HG02623 (cell line): ENCODE data around the gene MEG3.
"Not testable (repeated sequence)": the region's sequence is repeated elsewhere in the genome, so short reads cannot be mapped to it uniquely, and the experiment has no call there.

Experiments used
- ATAC-seq: cut with Tn5 transposase; IDR thresholded peaks from one replicate; pipeline ENCODE4 v1.9.1; 2021; ENCODE audit warnings: moderate library complexity; ENCODE audit not compliant: unreplicated experiment

Gene MEG3

DNA sequence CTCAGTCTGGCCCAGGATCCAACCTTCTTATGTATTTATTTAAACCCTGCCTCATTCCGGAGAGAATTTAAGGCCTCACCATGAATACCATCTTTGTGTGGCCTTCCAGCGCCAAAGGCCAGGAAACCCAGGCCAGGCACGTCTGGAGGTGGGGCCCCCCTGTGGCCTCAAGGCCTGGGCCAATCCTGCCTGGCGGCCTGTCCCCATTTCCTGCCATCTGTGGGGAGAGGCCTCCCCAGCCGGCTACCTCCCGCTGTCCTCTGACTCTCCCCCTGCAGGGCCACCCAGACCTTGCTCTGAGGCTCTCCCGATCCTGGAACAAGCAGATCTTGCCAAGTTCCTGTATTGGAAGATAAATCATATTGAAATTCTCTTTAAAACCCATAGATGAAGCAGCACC is 37.4 kb upstream of the MEG3 start:
- ATAC-seq: no peak

DNA sequence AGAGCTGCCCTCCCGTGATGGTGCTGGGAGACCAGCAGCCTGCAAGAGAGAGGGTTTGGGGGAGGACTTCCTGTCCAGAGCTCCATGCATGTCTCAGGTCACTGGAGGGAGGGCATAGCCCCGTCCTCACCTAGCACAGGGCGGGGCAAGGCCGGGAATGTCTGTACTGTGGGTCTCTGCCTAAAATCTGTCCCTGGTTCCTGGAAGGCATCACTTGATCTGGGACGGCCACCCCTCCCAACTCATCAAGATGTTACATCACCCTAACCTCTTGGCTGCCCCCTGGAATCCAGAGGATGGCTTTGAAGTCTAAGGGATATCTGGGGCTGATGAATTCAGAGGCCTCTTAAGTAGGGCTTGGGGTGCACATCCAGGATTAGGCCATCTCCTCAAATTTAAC is 37.0 kb upstream of the MEG3 start:
- no peak for ATAC-seq

DNA sequence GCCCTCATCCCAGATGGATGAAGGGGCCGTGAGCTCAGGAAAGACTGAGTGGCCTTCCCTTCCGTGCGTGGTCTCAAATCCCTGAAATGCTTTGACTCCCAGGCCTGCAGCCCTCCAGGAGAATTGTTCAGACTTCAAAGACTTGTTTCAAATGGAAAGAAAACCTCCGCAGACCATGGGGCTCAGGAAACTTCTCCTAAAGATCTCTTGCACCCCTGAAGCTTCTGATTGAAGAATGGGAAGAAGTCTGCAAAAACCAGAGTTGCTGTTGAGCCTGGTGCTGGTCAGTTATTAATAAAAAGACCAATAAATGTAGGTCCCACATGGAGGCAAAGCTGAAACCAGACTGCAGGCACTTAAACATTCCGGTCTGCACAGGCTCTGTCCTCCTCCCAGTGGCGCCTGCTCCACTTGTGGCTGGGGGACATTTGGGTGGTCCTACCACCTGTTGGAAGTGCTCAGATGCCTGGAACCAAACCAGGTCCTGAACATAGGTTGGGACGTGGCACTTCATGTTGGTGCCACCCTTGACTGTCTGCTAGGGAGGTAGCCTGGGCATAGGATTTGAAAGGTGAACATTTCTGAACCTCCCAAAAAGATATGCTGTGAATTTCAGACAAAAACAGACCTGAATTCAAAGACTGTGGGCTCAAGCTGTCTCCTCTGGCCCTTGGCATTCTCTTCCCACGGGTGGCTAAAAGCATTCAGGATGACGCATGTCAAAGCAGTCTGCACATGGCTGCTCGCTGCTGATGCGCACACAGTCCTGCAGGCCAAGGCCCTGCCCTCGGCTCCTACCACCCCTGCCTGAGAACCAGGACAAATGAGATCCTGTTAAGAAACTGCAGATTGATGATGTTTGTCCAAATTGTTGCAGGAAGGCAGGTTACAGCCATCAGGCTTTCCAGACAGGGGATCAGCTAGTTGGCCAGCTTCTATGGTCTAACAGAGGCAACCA is 36.2 kb upstream of the MEG3 start:
- ATAC-seq: no peak

DNA sequence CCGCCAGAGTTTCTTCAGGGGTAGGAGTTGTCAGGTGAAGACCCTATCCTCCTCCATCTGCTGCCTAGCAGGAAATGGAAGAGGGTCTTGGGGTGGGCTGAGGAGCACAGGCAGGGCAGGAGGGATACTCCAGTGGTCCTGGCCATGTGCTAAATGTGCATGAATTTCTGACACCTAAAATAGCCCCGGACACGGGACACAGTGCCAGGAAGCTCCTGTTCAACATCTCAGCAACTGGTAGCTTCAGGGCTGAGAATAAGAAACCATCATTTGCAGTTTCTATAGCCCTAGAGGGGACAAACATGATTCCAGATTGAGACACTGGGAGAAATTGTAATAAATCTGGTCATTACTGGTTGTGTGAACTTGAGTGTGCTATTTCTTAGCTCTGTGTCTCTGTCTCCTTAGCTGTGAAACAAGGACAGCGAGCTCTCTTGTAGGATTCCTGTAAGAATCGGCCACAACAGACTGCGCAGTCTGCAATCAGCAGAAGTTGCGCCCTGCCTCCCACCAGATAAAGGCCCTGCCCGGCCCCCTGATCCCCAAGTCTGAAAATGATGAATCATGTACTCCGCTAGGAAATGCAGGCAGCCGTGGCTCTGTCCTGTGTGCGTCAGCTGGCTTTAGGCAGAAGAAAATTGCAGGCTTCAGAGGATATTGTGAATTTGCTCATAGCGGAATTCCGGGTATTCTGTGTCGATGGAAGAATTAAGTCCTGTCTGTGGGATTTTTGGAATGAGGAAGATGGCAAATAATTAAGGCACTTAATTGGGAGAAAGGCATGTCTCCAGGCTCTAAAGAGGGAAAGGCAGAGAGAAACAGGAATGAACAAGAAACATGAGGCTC is 35.2 kb upstream of the MEG3 start:
- ATAC-seq: no peak

DNA sequence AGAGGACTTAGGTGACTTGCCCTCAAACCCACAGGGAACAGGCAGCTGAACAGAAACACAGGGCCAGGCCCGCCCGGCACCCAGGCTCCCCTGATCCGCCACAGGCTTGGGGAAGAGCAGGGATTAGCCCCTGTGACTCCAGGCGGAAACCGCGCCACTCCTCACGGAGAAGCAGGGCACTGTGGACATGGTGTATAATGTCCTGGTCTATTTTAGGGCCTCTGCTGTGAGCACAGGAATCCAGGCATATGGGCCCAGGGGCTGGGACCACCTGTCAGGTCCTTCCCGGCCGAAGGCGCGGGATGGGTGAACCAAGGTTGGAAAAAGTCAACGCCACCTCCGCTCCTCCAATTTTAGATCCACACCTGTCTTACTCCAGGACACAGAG is 34.6 kb upstream of the MEG3 start:
- ATAC-seq: no peak

DNA sequence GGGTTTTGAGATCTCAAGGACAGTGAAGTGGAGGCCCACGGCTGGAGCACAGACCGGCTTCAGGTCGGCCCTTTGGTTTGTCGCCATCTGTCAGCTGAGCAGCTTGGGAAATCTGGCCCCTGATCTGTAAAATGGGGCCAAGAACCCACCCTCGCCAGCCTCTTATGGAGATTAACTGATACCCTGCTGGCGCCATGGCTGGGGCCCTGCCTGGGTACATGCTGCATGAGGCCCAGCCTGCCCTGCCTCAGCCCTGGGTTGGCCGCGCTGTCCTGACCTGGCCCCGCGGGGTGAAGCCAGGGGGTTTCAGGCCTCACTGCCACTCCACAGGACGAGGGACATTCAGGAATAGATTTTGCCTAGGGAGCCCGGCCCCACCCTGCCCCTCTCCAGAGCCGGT is 33.9 kb upstream of the MEG3 start:
- no peak for ATAC-seq

DNA sequence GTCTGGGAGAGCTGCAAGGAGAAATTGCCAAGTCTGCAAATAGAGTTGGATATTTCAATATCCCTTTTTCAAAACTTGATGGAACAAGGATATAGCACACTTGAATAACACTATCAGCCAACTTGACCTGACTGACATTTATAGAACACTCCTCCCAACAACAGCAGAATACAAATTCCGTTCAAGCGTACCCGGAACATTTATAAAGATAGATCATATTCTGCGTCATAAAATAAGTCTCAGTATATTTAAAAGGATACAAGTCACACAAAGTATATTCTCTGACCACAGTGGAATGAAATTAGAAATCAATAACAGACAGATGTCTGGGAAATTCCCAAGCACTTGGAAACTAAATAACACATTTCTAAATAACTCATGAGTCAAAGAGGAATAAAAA is 29.0 kb upstream of the MEG3 start:
- no peak for ATAC-seq

DNA sequence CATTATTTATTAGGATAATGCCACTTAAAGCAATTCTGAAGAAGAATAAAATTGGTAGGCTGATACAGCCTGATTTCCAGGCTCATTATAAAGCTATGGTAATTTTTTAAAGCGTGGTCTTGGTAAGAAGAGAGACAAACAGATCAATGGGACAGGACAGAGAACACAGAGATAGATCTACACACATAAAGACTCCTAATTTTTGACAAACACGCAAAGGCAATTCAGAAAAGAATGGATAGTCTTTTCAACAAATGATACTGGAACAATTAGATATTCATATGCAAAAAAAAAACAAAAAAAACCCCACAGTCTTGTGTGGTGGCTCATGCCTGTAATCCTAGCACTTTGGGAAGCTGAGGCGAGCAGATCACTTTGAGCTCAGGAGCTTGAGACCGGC is 25.9 kb upstream of the MEG3 start:
- ATAC-seq: no peak

DNA sequence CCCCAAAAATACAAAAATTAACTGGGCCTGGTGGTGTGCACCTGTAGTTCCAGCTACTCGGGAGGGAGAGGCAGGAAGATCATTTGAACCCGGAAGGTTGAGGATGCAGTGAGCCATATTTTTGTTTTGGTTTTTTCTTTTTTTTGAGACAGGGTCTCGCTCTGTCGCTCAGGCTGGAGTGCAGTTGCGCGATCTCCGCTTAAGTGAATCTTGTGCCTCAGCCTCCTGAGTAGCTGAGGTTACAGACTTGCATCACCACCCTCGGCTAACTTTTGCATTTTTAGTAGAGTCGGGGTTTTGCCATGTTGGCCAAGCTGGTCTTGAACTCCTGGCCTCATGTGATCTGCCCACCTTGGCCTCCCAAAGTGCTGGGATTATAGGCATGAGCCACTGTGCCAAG is 24.5 kb upstream of the MEG3 start:
- not testable (repeated sequence) for ATAC-seq

DNA sequence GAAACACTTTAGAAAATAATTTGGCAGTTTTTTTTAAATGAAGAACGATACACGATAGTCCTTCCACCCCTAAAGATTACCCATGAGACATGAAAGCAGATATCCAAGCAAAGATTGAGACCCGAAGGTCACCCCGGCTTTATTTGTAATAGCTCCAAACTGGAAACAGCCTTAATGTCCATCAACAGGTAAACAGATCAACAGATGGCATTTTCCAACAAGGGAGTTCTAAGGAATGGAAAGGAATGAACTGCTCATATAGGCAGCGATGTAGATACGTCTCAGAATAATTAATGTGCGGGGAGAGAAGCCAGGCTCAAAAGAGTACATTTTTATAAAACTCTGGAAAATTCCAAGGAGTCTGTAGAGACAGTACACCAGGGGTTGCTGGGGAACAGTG is 23.7 kb upstream of the MEG3 start:
- ATAC-seq: no peak

DNA sequence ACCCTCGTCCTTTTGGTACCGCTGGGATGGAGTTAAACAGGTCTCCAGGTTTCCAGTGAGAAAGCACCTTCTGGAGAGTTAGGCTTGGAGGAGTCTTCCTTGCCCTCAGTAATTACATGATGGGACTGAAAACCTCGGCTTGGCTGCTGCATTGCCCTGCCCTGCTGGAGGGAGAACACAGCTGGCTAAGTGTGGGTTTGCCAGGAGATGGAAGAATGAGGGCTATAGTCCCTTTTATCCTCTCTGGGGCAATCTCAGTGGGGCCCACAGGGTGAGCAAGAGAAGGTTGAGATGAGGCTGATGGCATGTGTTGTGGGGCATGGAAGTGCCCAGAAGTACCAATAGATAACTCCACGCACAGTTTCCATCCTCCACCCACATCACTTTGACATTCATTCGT is 23.2 kb upstream of the MEG3 start:
- ATAC-seq: no peak

DNA sequence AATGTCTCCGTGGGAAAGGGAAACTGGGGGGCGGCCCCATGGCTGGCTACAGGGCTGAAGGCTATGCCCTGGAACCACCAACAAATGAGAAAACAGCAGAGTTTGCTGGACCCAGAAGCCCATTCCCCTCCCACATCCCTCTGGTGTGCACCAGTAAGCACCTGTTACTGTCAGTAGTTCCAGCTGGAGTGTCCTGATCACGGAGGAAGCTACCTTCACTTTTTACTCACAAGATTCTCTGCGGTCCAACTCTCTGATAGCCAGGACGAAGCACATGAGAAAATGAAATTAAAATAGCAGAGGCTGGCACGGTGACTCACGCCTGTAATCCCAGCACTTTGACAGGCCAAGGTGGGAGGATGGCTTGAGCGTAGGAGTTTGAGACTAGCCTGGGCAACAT is 22.7 kb upstream of the MEG3 start:
- ATAC-seq: no peak

DNA sequence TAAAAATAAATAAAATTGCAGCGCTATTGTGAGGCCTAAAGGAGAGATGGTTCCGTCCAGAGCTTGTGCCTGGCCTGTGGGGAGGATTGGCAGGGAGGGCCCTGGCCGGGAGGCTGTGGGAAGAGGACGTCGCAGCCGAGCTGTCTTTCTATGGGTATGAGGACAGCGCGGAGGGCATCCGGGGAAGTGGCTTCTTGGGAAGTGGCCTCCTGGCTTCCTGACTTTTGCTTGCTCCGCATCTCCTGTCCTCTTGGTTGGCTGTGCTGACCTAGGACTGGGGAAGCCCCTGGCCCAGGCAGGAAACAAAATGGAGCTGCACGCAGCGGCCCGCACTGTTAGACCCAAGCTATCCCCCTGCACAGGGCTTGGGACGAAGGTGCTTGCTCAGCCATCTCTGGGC is 22.2 kb upstream of the MEG3 start:
- ATAC-seq: no peak

DNA sequence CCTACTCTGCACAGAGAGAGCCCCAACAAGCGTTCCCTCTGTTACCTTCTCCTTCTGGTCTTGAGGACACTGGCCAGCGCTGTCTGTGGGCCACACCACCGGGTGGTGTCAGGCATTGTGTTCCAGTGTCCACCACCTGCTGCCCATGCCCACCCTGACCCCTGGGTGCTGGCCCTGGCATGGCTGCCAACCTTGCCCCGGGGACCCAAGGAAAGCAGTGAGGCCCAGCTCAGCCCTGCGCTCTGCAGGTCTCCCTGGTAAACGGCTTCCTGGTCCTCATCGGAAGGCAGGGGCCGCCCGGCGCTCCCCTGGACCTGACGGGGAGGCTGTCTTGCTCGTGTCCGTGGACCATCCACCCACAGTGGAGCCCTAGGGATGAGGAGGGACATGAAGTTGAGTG is 21.8 kb upstream of the MEG3 start:
- ATAC-seq: no peak

DNA sequence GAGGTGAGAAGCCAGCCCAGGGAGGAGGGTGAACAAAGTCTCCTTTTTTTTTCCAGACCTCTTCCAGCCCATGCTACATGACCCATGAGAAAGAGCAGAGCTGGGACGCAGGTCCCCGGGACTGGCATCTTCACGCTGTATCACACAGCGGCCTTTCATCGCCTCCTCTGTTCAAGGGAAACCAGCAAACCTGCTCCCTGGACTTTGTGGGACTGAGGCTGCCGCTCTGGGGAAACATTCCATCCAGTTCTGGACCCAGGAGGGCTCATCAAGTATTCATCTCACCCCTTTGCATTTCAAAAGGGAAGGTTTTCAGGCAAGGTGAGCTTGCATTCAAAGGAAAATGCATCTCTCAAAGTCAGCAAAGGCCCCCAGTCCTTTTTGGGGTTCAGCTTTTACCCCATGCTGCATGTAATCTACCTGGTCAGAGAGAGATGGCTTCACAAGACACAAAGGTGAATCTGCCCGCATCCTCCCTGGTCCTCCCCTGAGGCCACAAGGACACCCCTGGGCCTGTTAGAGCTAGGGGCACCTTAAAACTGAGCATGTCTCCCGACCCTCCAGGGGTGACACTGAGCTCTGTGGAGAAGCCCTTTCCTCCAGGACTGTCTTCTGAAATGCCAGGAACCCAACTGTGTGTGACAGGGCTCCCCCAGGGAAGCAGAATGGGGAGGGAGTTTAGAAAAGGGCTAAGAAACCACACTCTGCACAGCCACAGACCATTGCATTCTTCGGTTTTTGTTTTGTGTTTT is 21.2 kb upstream of the MEG3 start:
- no peak for ATAC-seq

DNA sequence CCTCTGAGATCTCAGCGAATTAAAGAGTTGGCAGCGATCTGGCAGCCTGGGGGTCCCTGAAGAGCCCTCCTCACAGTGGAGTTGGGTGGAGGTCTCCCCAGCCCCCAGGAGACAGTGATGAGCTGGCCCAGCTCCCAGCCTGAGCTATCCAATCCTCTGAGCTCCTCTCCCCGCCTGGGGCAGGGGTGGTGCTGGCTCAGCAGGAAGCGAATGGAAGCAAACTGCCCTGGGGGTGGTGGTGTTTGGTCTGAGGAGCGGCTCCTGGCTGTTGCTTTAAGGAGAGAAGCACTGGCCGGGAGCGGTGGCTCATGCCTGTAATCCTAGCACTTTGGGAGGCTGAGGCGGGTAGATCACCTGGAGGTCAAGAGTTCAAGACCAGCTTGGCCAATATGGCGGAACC is 19.5 kb upstream of the MEG3 start:
- ATAC-seq: no peak

DNA sequence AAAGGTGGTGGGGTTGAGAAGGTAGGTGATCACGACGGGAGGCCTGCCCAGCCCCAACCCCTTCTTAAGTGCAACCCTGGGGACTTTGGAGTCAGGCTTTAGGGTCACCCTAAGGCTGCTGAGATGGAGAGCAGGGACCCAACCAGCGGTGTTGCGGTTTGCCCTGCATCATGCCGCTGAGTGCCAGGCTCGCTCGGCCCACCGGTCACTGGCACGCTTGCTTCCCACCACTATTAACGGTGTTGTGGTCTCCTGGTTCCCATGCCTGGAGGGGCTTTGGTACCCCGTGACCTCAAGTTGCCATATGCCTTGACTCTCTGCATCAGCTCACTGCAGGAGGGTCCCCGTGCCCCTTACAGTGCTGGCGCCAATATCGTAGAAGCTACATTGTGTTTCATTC is 18.4 kb upstream of the MEG3 start:
- no peak for ATAC-seq

DNA sequence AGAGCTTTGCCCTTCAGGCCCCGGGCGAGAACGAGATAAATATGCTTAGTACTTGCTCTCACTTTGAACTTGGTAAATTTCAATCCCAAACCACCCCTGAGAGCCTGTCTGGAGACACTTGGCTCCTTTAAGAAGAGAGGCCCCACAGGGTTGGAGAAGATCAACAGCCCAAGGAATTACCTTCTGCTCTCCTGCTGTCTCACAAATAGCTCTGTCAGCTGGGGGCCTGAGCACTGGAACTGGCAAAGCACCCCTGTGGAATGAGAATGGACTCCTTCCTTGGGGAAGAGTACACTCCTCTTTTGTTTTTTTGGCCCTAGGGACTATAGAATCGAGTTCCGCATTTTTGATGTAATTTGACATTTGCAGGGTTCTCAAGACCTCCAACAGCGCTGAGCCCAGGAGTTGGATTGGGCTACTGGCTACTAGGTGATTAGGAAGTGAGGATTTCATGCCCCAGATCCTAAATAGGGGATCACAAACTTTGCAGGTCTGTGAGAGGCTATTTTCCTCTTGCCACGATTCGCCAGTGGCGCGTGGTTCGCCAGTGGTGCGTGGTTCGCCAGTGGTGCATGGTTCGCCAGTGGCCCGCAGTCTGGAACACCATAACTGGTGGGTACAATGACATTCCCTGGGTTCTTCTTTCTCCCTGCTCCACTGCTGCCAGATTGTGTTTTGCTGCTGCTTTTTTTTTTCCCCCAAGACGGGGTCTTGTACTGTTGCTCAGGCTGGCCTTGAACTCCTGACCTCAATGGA is 17.8 kb upstream of the MEG3 start:
- no peak for ATAC-seq

DNA sequence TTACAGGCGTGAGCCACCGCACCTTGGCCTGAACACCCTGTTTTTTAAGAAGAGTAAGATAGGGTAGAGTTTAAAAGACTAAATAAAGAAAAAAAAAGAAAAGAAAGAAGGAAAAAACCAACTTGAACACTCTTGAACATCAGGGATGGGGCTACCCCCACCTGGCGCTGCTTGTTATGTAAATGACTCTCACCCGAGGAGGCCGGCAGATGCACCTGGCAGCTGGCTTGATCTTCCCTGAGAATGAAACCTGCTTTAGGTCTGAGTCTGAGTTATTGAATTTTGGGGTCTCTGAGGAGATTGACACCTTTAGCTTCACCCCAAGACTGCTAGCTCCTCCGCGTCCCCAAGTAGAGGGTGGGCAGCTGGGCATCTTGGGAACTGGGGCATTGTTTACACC is 15.5 kb upstream of the MEG3 start:
- ATAC-seq: no peak

DNA sequence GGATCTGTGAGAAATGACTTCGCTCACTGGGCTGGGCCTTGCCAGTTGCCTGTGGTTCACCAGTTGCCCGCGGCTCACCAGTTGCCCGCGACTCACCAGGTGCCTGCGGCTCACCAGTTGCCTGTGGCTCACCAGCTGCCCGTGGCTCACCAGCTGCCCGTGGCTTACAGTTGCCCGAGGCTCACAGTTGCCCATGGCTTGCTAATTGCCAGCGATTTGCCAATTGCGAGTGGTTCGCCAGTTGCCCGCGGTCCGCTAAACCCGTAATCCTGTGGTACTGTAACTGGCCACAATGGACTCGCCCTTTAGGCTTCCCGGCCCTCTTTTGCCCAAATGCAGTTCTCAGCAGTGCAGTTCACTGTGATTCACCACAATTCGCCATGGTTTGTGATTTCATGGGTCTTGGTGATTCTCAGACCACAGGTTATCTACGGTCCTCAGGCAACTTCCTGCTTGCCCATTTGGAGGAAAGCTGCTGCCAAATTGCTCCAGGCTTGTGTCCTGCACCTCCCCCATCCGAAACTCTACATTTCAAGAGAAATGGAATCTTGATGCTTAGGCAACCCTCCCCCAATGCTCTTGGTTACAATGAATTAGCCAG is 15.0 kb upstream of the MEG3 start:
- no peak for ATAC-seq
